Measurements from ENCODE around the gene RAB3GAP2.
"Not testable (repeated sequence)": the region's sequence is repeated elsewhere in the genome, so short reads cannot be mapped to it uniquely, and the experiment has no call there.

Gene RAB3GAP2

GRCh38 chr1:220220699-220221040, 51.6 kb downstream of the RAB3GAP2 start:
- H3K27me3 ChIP-seq (ENCODE audit: control insufficient read depth, insufficient read depth, low read length); H3K4me3 ChIP-seq (ENCODE audit: low read length): not testable (repeated sequence)

GRCh38 chr1:220219865-220220698, 52.2 kb downstream of the RAB3GAP2 start:
- Histone ChIP-seq H3K4me3 (ENCODE audit: low read length) (no peak overlapping the region), H3K9ac (ENCODE audit: low read depth, low read length) (no peak overlapping the region), H3K36me3 (ENCODE audit: insufficient read depth, low read length) (no peaks in the 10 kb centered on the region), H3K9me3 (replicated peaks; ENCODE audit: low read length) (no peaks in the 10 kb centered on the region), H3K4me1 (ENCODE audit: control insufficient read depth, insufficient read depth, low read length) (peaks cover 4% of the 10 kb centered on the region), H3K27me3 (ENCODE audit: control insufficient read depth, insufficient read depth, low read length) (no peaks in the 10 kb centered on the region), H3K4me2 (ENCODE audit: low read length) (no peak overlapping the region)

More at GRCh38 chr1:220220699-220221040, 51.6 kb downstream of the RAB3GAP2 start:
- not testable (repeated sequence) for H3K9me3 ChIP-seq (replicated peaks; ENCODE audit: low read length); H3K4me1 ChIP-seq (ENCODE audit: control insufficient read depth, insufficient read depth, low read length); H3K4me2 ChIP-seq (ENCODE audit: low read length); H3K9ac ChIP-seq (ENCODE audit: low read depth, low read length); H3K36me3 ChIP-seq (ENCODE audit: insufficient read depth, low read length)

GRCh38 chr1:220219136-220219442, 53.2 kb downstream of the RAB3GAP2 start:
- no peak overlapping the region for H3K9ac ChIP-seq (ENCODE audit: low read depth, low read length)
- no peak overlapping the region for H3K4me3 ChIP-seq (ENCODE audit: low read length)
- H3K27me3 ChIP-seq (ENCODE audit: control insufficient read depth, insufficient read depth, low read length), result no peaks in the 10 kb centered on the region
- H3K4me1 ChIP-seq (ENCODE audit: control insufficient read depth, insufficient read depth, low read length), result peaks cover 4% of the 10 kb centered on the region
- H3K36me3 ChIP-seq (ENCODE audit: insufficient read depth, low read length), result no peaks in the 10 kb centered on the region
- no peaks in the 10 kb centered on the region for H3K9me3 ChIP-seq (replicated peaks; ENCODE audit: low read length)
- no peak overlapping the region for H3K4me2 ChIP-seq (ENCODE audit: low read length)

- H3K4me2 ChIP-seq (ENCODE audit: low read length); H3K9ac ChIP-seq (ENCODE audit: low read depth, low read length); H3K4me1 ChIP-seq (ENCODE audit: control insufficient read depth, insufficient read depth, low read length); H3K27me3 ChIP-seq (ENCODE audit: control insufficient read depth, insufficient read depth, low read length); H3K9me3 ChIP-seq (replicated peaks; ENCODE audit: low read length); H3K36me3 ChIP-seq (ENCODE audit: insufficient read depth, low read length); H3K4me3 ChIP-seq (ENCODE audit: low read length): not testable (repeated sequence)
These were observed 53.7 kb downstream of the RAB3GAP2 start for GRCh38 chr1:220218397-220219135.

GRCh38 chr1:220217383-220217988, 54.8 kb downstream of the RAB3GAP2 start:
- H3K9me3 ChIP-seq (replicated peaks; ENCODE audit: low read length), result no peaks in the 10 kb centered on the region
- no peak overlapping the region for H3K4me2 ChIP-seq (ENCODE audit: low read length)
- H3K4me1 ChIP-seq (ENCODE audit: control insufficient read depth, insufficient read depth, low read length), result peaks cover 4% of the 10 kb centered on the region
- H3K27me3 ChIP-seq (ENCODE audit: control insufficient read depth, insufficient read depth, low read length), result no peaks in the 10 kb centered on the region
- H3K36me3 ChIP-seq (ENCODE audit: insufficient read depth, low read length), result no peaks in the 10 kb centered on the region
- no peak overlapping the region for H3K4me3 ChIP-seq (ENCODE audit: low read length)
- H3K9ac ChIP-seq (ENCODE audit: low read depth, low read length), result no peak overlapping the region

- H3K4me2 ChIP-seq (ENCODE audit: low read length), result no peak overlapping the region
- no peak overlapping the region for H3K4me3 ChIP-seq (ENCODE audit: low read length)
- no peaks in the 10 kb centered on the region for H3K9me3 ChIP-seq (replicated peaks; ENCODE audit: low read length)
- H3K9ac ChIP-seq (ENCODE audit: low read depth, low read length), result no peak overlapping the region
- H3K36me3 ChIP-seq (ENCODE audit: insufficient read depth, low read length), result peaks cover 22% of the 10 kb centered on the region
- H3K4me1 ChIP-seq (ENCODE audit: control insufficient read depth, insufficient read depth, low read length), result no peaks in the 10 kb centered on the region
- no peaks in the 10 kb centered on the region for H3K27me3 ChIP-seq (ENCODE audit: control insufficient read depth, insufficient read depth, low read length)
These were observed 58.8 kb downstream of the RAB3GAP2 start for GRCh38 chr1:220213382-220213983.

- Histone ChIP-seq H3K27me3 (ENCODE audit: control insufficient read depth, insufficient read depth, low read length) (no peaks in the 10 kb centered on the region), H3K4me1 (ENCODE audit: control insufficient read depth, insufficient read depth, low read length) (no peaks in the 10 kb centered on the region), H3K9ac (ENCODE audit: low read depth, low read length) (no peak overlapping the region), H3K4me3 (ENCODE audit: low read length) (no peak overlapping the region), H3K36me3 (ENCODE audit: insufficient read depth, low read length) (peaks cover 57% of the 10 kb centered on the region), H3K9me3 (replicated peaks; ENCODE audit: low read length) (no peaks in the 10 kb centered on the region), H3K4me2 (ENCODE audit: low read length) (no peak overlapping the region)
These were observed 64.8 kb downstream of the RAB3GAP2 start for GRCh38 chr1:220207411-220207810.

- H3K4me2 ChIP-seq (ENCODE audit: low read length); H3K9ac ChIP-seq (ENCODE audit: low read depth, low read length); H3K27me3 ChIP-seq (ENCODE audit: control insufficient read depth, insufficient read depth, low read length); H3K4me3 ChIP-seq (ENCODE audit: low read length); H3K4me1 ChIP-seq (ENCODE audit: control insufficient read depth, insufficient read depth, low read length); H3K9me3 ChIP-seq (replicated peaks; ENCODE audit: low read length): not testable (repeated sequence)
- peaks cover 56% of the 10 kb centered on the region for H3K36me3 ChIP-seq (ENCODE audit: insufficient read depth, low read length)
These were observed 67.5 kb downstream of the RAB3GAP2 start for GRCh38 chr1:220204758-220205157.

- Histone ChIP-seq H3K36me3 (ENCODE audit: insufficient read depth, low read length) (peaks cover 54% of the 10 kb centered on the region), H3K9ac (ENCODE audit: low read depth, low read length) (no peak overlapping the region), H3K27me3 (ENCODE audit: control insufficient read depth, insufficient read depth, low read length) (no peaks in the 10 kb centered on the region), H3K4me2 (ENCODE audit: low read length) (no peak overlapping the region), H3K4me1 (ENCODE audit: control insufficient read depth, insufficient read depth, low read length) (peaks cover 6% of the 10 kb centered on the region), H3K9me3 (replicated peaks; ENCODE audit: low read length) (no peaks in the 10 kb centered on the region), H3K4me3 (ENCODE audit: low read length) (no peak overlapping the region)
These were observed 68.4 kb downstream of the RAB3GAP2 start for GRCh38 chr1:220203816-220204215.

- Histone ChIP-seq H3K27me3 (ENCODE audit: control insufficient read depth, insufficient read depth, low read length) (no peaks in the 10 kb centered on the region), H3K36me3 (ENCODE audit: insufficient read depth, low read length) (peaks cover 46% of the 10 kb centered on the region), H3K9me3 (replicated peaks; ENCODE audit: low read length) (no peaks in the 10 kb centered on the region), H3K4me3 (ENCODE audit: low read length) (no peak overlapping the region), H3K9ac (ENCODE audit: low read depth, low read length) (no peak overlapping the region), H3K4me2 (ENCODE audit: low read length) (no peak overlapping the region), H3K4me1 (ENCODE audit: control insufficient read depth, insufficient read depth, low read length) (peaks cover 16% of the 10 kb centered on the region)
These were observed 73.9 kb downstream of the RAB3GAP2 start for GRCh38 chr1:220198186-220199005.

GRCh38 chr1:220195701-220196100, 76.6 kb downstream of the RAB3GAP2 start:
- Histone ChIP-seq H3K27me3 (ENCODE audit: control insufficient read depth, insufficient read depth, low read length) (no peaks in the 10 kb centered on the region), H3K9ac (ENCODE audit: low read depth, low read length) (no peak overlapping the region), H3K4me2 (ENCODE audit: low read length) (no peak overlapping the region), H3K4me3 (ENCODE audit: low read length) (no peak overlapping the region), H3K4me1 (ENCODE audit: control insufficient read depth, insufficient read depth, low read length) (peaks cover 16% of the 10 kb centered on the region), H3K9me3 (replicated peaks; ENCODE audit: low read length) (no peaks in the 10 kb centered on the region), H3K36me3 (ENCODE audit: insufficient read depth, low read length) (peaks cover 57% of the 10 kb centered on the region)

Data from skeletal muscle satellite cell (primary cell).